NCI-H1048 (cell line): ENCODE results near the gene PAFAH1B2.
A peak's percentile ranks its signal among the peaks of the same experiment; 100 is the strongest.
"Not testable (repeated sequence)": the region's sequence is repeated elsewhere in the genome, so short reads cannot be mapped to it uniquely, and the experiment has no call there.

Source experiments
- DNase-seq: peaks from one replicate; lab custom pipeline; 2025; lab: John Stamatoyannopoulos, UW

PAFAH1B2 gene

GRCh38 chr11:117143871-117144476, at the start of gene PAFAH1B2:
Gene PAFAH1B2 (plus strand): TSS chr11:117144287. CDS start chr11:117152448, 8,161 bp downstream.
- DNase-seq: peak; percentile 81

GRCh38 chr11:117094776-117095175, 49.3 kb upstream of the PAFAH1B2 start:
- DNase-seq: no peak

GRCh38 chr11:117095284-117096161, 48.6 kb upstream of the PAFAH1B2 start:
- no peak for DNase-seq

GRCh38 chr11:117096201-117096991, 47.7 kb upstream of the PAFAH1B2 start:
- no peak for DNase-seq

GRCh38 chr11:117097014-117097388, 47.1 kb upstream of the PAFAH1B2 start:
- DNase-seq: no peak

GRCh38 chr11:117097389-117098268, 46.5 kb upstream of the PAFAH1B2 start:
- DNase-seq: no peak

GRCh38 chr11:117098269-117099232, 45.5 kb upstream of the PAFAH1B2 start, which contains the start of gene SIK3:
Gene SIK3 (minus strand): TSS chr11:117098428. CDS start chr11:117098415, 13 bp downstream.
- DNase-seq: peak; percentile 86

- no peak for DNase-seq
Measured at GRCh38 chr11:117099696-117100095, 44.4 kb upstream of the PAFAH1B2 start.

GRCh38 chr11:117100556-117100955, 43.5 kb upstream of the PAFAH1B2 start:
- no peak for DNase-seq

- DNase-seq: no peak
Measured at GRCh38 chr11:117107701-117108590, 36.1 kb upstream of the PAFAH1B2 start.

GRCh38 chr11:117110294-117110950, 33.7 kb upstream of the PAFAH1B2 start:
- no peak for DNase-seq

- not testable (repeated sequence) for DNase-seq
Measured at GRCh38 chr11:117112497-117112896, 31.6 kb upstream of the PAFAH1B2 start.

GRCh38 chr11:117112939-117113338, 31.1 kb upstream of the PAFAH1B2 start:
- DNase-seq: not testable (repeated sequence)

GRCh38 chr11:117117681-117118080, 26.4 kb upstream of the PAFAH1B2 start:
- DNase-seq: no peak

GRCh38 chr11:117121176-117121575, 22.9 kb upstream of the PAFAH1B2 start:
- DNase-seq: no peak

- DNase-seq: no peak
Measured at GRCh38 chr11:117122556-117122955, 21.5 kb upstream of the PAFAH1B2 start.

- no peak for DNase-seq
Measured at GRCh38 chr11:117126223-117126965, 17.7 kb upstream of the PAFAH1B2 start.
